Measurements from ENCODE around the gene NOL7. TPM values are rescaled to one million over a fixed set of nuclear protein-coding genes. Genes with fewer than 3 reads are reported as not detected.

Gene NOL7
- total and polyA plus RNA-seq, 9 of the 15 experiments (the other 6 are each of a cell fraction or from before 2014, with no cell fraction given): 19.4 to 235 (median 157) TPM

- peak; percentile 77 to 90 (median 84) for DNase-seq (ENCODE audit: extremely low read depth in 1 of 4, low spot score in 3 of 4)
- ATAC-seq: peak; percentile 88
- BruUV-seq (replicated peaks): no TSS peak
- Histone ChIP-seq H3K36me3 (ENCODE audit: control insufficient read depth, insufficient read depth, low read length) (no peaks in the 10 kb centered on the region), H3K9me3 (replicated peaks; ENCODE audit: control insufficient read depth, insufficient read depth, low read depth, low read length) (peaks cover 4% of the 10 kb centered on the region), H3K9ac (ENCODE audit: insufficient read depth in 1 of 2, low read depth in 2 of 2, low read length in 2 of 2) (peak within 1 kb of the TSS; percentile 83 to 90), H3K9me1 (ENCODE audit: control insufficient read depth, insufficient read depth, low read length) (no peaks in the 10 kb centered on the region), H3K4me2 (ENCODE audit: insufficient read depth, low read length) (peak within 1 kb of the TSS; percentile 90), H3K79me2 (ENCODE audit: control insufficient read depth, insufficient read depth, low read length) (peaks cover 19% of the 10 kb centered on the region), H3K4me3 (peak within 1 kb of the TSS; percentile 56), H4K20me1 (replicated peaks; ENCODE audit: control insufficient read depth, insufficient read depth, low read length) (no peaks in the 10 kb centered on the region), H3K27ac (ENCODE audit: extremely low read depth, low read depth, low read length) (peak within 1 kb of the TSS; percentile 87), H3K4me1 (replicated peaks in 1 of 2; ENCODE audit: control insufficient read depth in 2 of 2, insufficient read depth in 2 of 2, low read length in 2 of 2) (peaks cover 17 to 20% of the 10 kb centered on the region in 2 experiments), H2AFZ (ENCODE audit: low read depth, low read length) (peak within 1 kb of the TSS; percentile 97), H3K27me3 (ENCODE audit: control insufficient read depth in 2 of 2, insufficient read depth in 2 of 2, low read length in 2 of 2) (no peaks in the 10 kb centered on the region)
- FAIRE-seq: peak; percentile 84
- intact Hi-C loops (cut with micrococcal nuclease): loop anchor here (1.0 to 10.0 kb wide), 7 partner anchors 40 to 500 kb away; partner anchors contain the start of genes GFOD1 and NOL7
- CTCF ChIA-PET (ENCODE audit: low intra/inter-chr PET ratio): interaction anchor here (1.1 kb wide), 1 partner anchor 49 kb away, joined by 3 read pairs; no protein-coding TSS in a partner anchor
- 1% methylated on average over 45 of the region's 52 CpGs for WGBS (ENCODE audit: insufficient coverage, low coverage, missing lambda C conversion rate)
- in situ Hi-C loops (cut with MboI): no loop called here
- POLR2A ChIA-PET: interaction anchor here (0.5 to 1.9 kb wide), 21 partner anchors 9 to 491 kb away, joined by 3 to 16 read pairs (median 3); partner anchors contain the start of gene NOL7
- TF ChIP-seq DDX20 (tag; IDR thresholded peaks at IDR 0.05; ENCODE audit: low read depth): no peak
- TF ChIP-seq, protein P1, sequence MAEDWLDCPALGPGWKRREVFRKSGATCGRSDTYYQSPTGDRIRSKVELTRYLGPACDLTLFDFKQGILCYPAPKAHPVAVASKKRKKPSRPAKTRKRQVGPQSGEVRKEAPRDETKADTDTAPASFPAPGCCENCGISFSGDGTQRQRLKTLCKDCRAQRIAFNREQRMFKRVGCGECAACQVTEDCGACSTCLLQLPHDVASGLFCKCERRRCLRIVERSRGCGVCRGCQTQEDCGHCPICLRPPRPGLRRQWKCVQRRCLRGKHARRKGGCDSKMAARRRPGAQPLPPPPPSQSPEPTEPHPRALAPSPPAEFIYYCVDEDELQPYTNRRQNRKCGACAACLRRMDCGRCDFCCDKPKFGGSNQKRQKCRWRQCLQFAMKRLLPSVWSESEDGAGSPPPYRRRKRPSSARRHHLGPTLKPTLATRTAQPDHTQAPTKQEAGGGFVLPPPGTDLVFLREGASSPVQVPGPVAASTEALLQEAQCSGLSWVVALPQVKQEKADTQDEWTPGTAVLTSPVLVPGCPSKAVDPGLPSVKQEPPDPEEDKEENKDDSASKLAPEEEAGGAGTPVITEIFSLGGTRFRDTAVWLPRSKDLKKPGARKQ (CRISPR knock-in tag; IDR thresholded peaks at IDR 0.05): no peak
- TF ChIP-seq BRCA1 (IDR thresholded peaks at IDR 0.05): no peak
- TF ChIP-seq BRCA1 (CRISPR knock-in tag; IDR thresholded peaks at IDR 0.05): no peak
- no peak for TF ChIP-seq HDGF (IDR thresholded peaks at IDR 0.05)
- TF ChIP-seq, protein P2, sequence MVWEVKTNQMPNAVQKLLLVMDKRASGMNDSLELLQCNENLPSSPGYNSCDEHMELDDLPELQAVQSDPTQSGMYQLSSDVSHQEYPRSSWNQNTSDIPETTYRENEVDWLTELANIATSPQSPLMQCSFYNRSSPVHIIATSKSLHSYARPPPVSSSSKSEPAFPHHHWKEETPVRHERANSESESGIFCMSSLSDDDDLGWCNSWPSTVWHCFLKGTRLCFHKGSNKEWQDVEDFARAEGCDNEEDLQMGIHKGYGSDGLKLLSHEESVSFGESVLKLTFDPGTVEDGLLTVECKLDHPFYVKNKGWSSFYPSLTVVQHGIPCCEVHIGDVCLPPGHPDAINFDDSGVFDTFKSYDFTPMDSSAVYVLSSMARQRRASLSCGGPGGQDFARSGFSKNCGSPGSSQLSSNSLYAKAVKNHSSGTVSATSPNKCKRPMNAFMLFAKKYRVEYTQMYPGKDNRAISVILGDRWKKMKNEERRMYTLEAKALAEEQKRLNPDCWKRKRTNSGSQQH (CRISPR knock-in tag; IDR thresholded peaks at IDR 0.05): 0 out of 2 replicates have a peak, but pooled peaks have one; percentile 40
- peak; percentile 96 for TF ChIP-seq ESRRA (IDR thresholded peaks at IDR 0.05; ENCODE audit: borderline replicate concordance, low read depth)
- no peak for TF ChIP-seq RBM34 (IDR thresholded peaks at IDR 0.05; ENCODE audit: borderline replicate concordance, insufficient read depth, low read length)
- TF ChIP-seq MCM2 (IDR thresholded peaks at IDR 0.05; ENCODE audit: low read depth): no peak
- no peak for TF ChIP-seq HOMEZ (CRISPR knock-in tag; IDR thresholded peaks at IDR 0.05)
- no peak for TF ChIP-seq TCF7L2 (IDR thresholded peaks at IDR 0.05; ENCODE audit: low read depth, low read length)
- TF ChIP-seq MCM7 (IDR thresholded peaks at IDR 0.05): no peak
- peak; percentile 73 for TF ChIP-seq ELF1 (tag; IDR thresholded peaks at IDR 0.05)
- no peak for TF ChIP-seq HNRNPH1 (optimal IDR thresholded peaks at IDR 0.05; ENCODE audit: low read depth, low read length)
- TF ChIP-seq, protein P3, sequence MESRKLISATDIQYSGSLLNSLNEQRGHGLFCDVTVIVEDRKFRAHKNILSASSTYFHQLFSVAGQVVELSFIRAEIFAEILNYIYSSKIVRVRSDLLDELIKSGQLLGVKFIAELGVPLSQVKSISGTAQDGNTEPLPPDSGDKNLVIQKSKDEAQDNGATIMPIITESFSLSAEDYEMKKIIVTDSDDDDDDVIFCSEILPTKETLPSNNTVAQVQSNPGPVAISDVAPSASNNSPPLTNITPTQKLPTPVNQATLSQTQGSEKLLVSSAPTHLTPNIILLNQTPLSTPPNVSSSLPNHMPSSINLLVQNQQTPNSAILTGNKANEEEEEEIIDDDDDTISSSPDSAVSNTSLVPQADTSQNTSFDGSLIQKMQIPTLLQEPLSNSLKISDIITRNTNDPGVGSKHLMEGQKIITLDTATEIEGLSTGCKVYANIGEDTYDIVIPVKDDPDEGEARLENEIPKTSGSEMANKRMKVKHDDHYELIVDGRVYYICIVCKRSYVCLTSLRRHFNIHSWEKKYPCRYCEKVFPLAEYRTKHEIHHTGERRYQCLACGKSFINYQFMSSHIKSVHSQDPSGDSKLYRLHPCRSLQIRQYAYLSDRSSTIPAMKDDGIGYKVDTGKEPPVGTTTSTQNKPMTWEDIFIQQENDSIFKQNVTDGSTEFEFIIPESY (CRISPR knock-in tag; IDR thresholded peaks at IDR 0.05): peak; percentile 62; the same call in 1 of the 2 replicates
Measured at GRCh38 chr6:13574571-13575376, 40.4 kb upstream of the NOL7 start, which contains the start of gene SIRT5. SIRT5 (plus strand) TSS chr6:13574601; CDS start chr6:13584111, 9,510 bp downstream.
